Spleen (tissue), 7 donors: ENCODE measurements around the gene THSD4.

Experiments
- CTCF ChIP-seq, 11 experiments: fragments of 200-600 bp in 7 of 11; fragments of 450-650 bp in 4 of 11; sonication (generic) in 4 of 11; IDR thresholded peaks in 8 of 11; conservative IDR thresholded peaks in 3 of 11; 1 replicate in 7 of 11; 2 replicates in 4 of 11; pipeline versions ENCODE4 v1.4.0 to v1.8.0; 2016 to 2021; ENCODE audit warnings: antibody characterized with exemption in 11 of 11, inconsistent platforms in 4 of 11, mild to moderate bottlenecking in 1 of 11
- POLR2AphosphoS5 ChIP-seq, 3 donors: sonication (generic); formaldehyde crosslinking; IDR thresholded peaks; one replicate each; pipeline ENCODE4 v1.5.1; 2017; ENCODE audit warnings: antibody characterized with exemption in 3 of 3
- donor health status: DM: no; HTN: no; CAD: no; lungs with moderate emphysema.
- donor health status: DM: no; HTN: no; CAD: no.
- donor health status: DM: no; HTN: no; CAD: no.

DNA sequence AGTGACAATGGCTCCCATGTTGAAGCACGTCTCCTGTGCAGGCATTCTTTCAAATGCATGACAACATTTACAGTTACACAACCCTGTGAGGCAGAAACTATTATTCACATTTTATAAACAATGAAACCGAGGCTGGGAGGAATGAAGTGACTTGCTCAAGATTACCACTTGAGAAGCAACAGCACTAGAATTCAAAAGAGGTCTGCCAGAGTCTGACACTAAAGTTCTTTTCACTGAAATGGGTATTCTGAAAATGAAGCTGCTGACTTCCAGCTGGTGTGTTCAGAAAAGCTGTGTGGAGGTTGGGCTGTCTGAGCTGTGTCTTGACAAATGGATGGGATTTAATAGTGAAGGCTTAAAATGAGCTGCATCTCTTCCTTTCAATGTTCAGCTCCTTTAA is 104.4 kb downstream of the THSD4 start:
- TF ChIP-seq CTCF (IDR thresholded peaks at IDR 0.05 in 8 of 11, conservative IDR thresholded peaks at IDR 0.05 in 3 of 11) (no peak), POLR2AphosphoS5 (IDR thresholded peaks at IDR 0.05) (no peak)
